ENCODE results near the gene ZNF750.

ZNF750 gene

DNA sequence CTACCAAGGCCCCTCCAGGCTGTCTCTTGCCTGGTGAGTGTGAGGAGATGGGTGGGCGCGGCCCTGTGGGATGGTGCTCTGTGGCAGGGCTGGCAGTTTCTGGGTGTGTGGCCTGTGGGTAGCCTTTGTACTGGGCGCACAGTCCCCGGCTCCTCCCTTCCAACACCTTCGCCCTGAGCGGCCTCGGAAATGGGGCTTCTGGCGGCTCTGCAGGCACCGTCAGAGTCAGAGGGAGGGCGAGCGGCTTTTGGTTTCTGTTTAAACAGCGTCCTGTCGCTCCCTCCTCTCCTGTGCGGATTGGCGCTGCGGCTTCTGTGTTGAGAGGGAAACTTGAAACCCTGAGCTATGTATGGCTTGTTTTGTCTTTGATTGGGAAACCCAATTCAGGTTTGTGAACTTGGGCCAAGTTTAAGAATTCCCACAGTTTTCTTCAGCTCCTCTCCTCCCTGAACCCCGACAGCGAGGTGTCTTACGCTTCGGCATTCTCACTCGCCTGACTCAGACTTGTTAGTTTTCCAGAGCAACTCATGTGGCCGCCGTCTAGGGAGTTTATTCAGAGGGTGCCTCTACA is 8.3 kb upstream of the ZNF750 start:
- Histone ChIP-seq H3K9me3 (ENCODE audit: severe bottlenecking) (no peaks in the 10 kb centered on the region), H3K27me3 (ENCODE audit: insufficient read depth, low read depth, severe bottlenecking) (no peaks in the 10 kb centered on the region), H3K36me3 (peaks cover 34% of the 10 kb centered on the region), H3K27ac (no peak overlapping the region), H3K4me3 (ENCODE audit: low read depth, low read length) (no peak overlapping the region)
- TF ChIP-seq, protein P1, sequence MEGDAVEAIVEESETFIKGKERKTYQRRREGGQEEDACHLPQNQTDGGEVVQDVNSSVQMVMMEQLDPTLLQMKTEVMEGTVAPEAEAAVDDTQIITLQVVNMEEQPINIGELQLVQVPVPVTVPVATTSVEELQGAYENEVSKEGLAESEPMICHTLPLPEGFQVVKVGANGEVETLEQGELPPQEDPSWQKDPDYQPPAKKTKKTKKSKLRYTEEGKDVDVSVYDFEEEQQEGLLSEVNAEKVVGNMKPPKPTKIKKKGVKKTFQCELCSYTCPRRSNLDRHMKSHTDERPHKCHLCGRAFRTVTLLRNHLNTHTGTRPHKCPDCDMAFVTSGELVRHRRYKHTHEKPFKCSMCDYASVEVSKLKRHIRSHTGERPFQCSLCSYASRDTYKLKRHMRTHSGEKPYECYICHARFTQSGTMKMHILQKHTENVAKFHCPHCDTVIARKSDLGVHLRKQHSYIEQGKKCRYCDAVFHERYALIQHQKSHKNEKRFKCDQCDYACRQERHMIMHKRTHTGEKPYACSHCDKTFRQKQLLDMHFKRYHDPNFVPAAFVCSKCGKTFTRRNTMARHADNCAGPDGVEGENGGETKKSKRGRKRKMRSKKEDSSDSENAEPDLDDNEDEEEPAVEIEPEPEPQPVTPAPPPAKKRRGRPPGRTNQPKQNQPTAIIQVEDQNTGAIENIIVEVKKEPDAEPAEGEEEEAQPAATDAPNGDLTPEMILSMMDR (IDR thresholded peaks at IDR 0.05; ENCODE audit: low read depth, low read length), result no peak
- no peak for DNase-seq

DNA sequence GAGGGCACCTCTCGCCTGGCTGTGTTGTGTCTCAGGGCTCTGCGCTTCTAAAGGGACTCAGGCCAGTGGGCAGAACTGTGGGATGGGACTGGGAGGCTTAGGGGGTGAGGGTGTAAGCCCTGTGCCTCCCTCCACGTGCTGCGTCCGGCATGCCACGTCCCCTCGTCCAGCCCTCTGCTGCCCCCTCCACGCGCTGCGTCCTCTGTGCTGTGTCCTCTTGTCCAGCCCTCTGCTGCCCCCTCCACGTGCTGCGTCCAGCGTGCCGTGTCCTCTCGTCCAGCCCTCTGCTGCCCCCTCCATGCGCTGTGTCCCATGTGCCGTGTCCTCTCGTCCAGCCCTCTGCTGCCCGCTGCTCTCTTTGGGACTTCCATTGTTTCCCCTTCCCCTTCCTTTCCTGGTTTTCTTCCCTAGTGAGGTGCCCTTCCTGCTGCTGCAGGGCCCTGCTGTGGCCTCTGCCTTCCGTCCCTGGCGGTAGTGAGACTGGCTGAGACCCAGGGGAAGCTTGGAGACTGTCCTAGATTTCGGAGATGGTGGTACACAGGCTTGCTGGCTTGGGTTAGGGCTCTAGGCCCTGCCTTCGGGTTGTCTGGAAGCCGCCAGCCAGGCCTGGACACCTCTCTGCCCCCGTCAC is 6.4 kb upstream of the ZNF750 start:
- no peak for DNase-seq
- Histone ChIP-seq H3K36me3 (peaks cover 42% of the 10 kb centered on the region), H3K4me3 (ENCODE audit: low read depth, low read length) (no peak overlapping the region), H3K9me3 (ENCODE audit: severe bottlenecking) (no peaks in the 10 kb centered on the region), H3K27ac (no peak overlapping the region), H3K27me3 (ENCODE audit: insufficient read depth, low read depth, severe bottlenecking) (no peaks in the 10 kb centered on the region)
- TF ChIP-seq, protein P1 (IDR thresholded peaks at IDR 0.05; ENCODE audit: low read depth, low read length), result no peak

DNA sequence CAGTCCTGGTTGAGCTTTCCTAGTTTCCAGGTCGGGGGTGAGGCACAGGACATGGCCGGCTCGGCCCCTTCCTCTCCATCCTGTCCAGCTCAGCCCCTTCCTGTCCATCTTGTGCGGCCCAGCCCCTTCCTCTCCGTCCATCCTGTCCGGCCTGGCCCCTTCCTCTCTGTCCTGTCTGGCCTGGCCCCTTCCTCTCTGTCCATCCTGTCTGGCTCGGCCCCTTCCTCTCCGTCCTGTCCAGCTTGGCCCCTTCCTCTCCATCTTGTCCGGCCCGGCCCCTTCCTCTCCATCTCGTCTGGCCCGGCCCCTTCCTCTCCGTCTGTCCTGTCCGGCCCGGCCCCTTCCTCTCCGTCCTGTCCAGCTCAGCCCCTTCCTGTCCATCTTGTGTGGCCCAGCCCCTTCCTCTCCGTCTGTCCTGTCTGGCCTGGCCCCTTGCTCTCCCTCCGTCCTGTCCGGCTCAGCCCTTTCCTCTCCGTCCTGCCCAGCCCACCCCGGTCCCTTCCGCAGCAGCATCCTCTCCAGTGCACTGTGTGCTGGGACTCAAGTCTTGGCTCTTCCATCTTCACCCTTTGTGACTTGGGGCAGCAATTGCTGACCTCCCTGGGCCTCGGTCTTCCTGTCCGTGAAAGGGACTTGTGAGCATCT is 5.5 kb upstream of the ZNF750 start:
- no peak overlapping the region for H3K27ac ChIP-seq
- no peaks in the 10 kb centered on the region for H3K27me3 ChIP-seq (ENCODE audit: insufficient read depth, low read depth, severe bottlenecking)
- H3K36me3 ChIP-seq, result peaks cover 36% of the 10 kb centered on the region
- TF ChIP-seq, protein P1 (IDR thresholded peaks at IDR 0.05; ENCODE audit: low read depth, low read length), result no peak
- H3K9me3 ChIP-seq (ENCODE audit: severe bottlenecking), result no peaks in the 10 kb centered on the region
- H3K4me3 ChIP-seq (ENCODE audit: low read depth, low read length), result no peak overlapping the region
- no peak for DNase-seq

DNA sequence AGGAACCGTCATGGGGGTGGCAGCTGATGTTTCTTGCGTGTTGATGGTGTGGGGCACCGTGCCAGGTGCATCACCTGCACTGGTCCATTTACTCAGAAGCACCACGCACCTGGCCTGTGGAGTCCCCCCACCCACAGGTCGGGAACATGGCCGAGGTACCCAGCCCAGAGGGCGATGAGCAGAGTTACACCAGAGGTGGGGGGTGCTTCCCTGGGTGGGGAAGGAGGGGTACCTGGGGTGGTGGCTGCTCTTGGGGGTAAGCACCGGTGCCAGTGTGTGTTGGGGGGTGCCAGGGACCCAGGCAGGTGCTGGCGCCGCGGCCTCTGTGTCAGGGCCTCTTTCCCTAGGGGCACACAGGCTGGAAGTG is 5.0 kb upstream of the ZNF750 start:
- TF ChIP-seq, protein P1 (IDR thresholded peaks at IDR 0.05; ENCODE audit: low read depth, low read length), result no peak
- H3K4me3 ChIP-seq (ENCODE audit: low read depth, low read length), result no peak overlapping the region

DNA sequence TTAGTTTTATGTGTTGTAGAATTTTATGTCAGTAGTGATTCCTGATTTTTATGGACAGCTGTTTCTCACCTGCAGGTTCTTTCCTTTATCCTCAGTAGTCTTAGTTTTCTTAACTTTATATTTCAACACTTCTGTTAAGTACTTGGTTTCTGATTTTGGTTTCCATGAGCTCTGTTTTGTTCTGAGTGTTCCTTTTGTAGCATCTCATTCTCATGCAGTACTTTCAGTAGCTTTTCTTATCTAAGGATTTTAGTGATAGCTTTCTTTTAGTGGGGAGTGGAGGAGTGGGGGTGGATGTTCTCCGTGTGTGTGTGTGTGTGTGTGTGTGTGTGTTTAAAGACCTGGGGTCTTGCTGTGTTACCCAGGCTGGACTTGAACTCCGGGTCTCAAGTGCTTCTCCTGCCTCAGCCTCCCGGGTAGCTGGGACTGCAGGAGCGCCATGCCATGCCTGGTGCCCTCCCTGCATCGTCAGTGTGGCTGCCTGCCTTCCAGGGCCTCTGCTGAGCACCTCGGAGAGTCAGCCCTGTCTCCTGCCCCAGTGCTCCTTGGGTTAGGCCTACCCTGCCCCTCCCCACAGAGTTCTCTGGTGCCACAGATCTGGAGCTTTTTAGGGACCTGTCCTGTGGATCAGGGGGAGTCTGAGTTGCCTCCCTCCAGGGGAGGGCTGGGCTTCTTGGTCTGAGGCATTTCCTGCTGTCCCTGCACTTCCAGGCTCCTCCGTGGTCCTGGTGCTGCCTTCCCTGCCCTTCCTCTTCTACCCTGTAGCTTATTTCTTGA is 4.3 kb upstream of the ZNF750 start:
- Histone ChIP-seq H3K36me3 (peaks cover 32% of the 10 kb centered on the region), H3K9me3 (ENCODE audit: severe bottlenecking) (no peaks in the 10 kb centered on the region), H3K27ac (no peak overlapping the region), H3K4me3 (ENCODE audit: low read depth, low read length) (no peak overlapping the region), H3K27me3 (ENCODE audit: insufficient read depth, low read depth, severe bottlenecking) (no peaks in the 10 kb centered on the region)
- no peak for DNase-seq
- TF ChIP-seq, protein P1 (IDR thresholded peaks at IDR 0.05; ENCODE audit: low read depth, low read length), result no peak

More for the DNA sequence above, 5.0 kb upstream of the ZNF750 start:
- Histone ChIP-seq H3K27ac (no peak overlapping the region), H3K9me3 (ENCODE audit: severe bottlenecking) (no peaks in the 10 kb centered on the region), H3K36me3 (peaks cover 36% of the 10 kb centered on the region), H3K27me3 (ENCODE audit: insufficient read depth, low read depth, severe bottlenecking) (no peaks in the 10 kb centered on the region)
- DNase-seq, result no peak

Data from WERI-Rb-1 (cell line).